Left lung (tissue), 10 donors: Measurements from ENCODE around the gene BPIFA2. TPM values are rescaled to one million over a fixed set of nuclear protein-coding genes. Genes with fewer than 3 reads are reported as not detected.

Source experiments
- ATAC-seq: fragments of 200-7000 bp; cut with Tn5 transposase; one replicate; pipeline ENCODE4 v1.9.1; 2020; ENCODE audit warnings: moderate library complexity
- DNase-seq, 4 donors: peaks; one replicate each; pipeline ENCODE4 v3.0.0-alpha.2; 2013 to 2020
- H3K27ac ChIP-seq, 2 donors: fragments of 200-600 bp; sonication (generic) in 1 of 2; one replicate each; pipeline versions ENCODE4 v1.5.0 to v1.8.0; 2020 to 2021
- H3K27me3 ChIP-seq, 2 donors: fragments of 200-600 bp; sonication (generic) in 1 of 2; one replicate each; pipeline versions ENCODE4 v1.5.0 to v1.8.0; 2020 to 2021
- H3K36me3 ChIP-seq, 2 donors: fragments of 200-600 bp; sonication (generic) in 1 of 2; one replicate each; pipeline versions ENCODE4 v1.5.0 to v1.8.0; 2020 to 2021
- H3K4me1 ChIP-seq, 2 donors: fragments of 200-600 bp; one replicate each; pipeline ENCODE4 v1.8.0; 2021
- H3K4me3 ChIP-seq, 2 donors: fragments of 200-600 bp; sonication (generic) in 1 of 2; one replicate each; pipeline versions ENCODE4 v1.5.0 to v1.8.0; 2020 to 2021; ENCODE audit warnings: mild to moderate bottlenecking in 1 of 2
- H3K9me3 ChIP-seq, 2 donors: fragments of 200-600 bp; sonication (generic) in 1 of 2; one replicate each; pipeline versions ENCODE4 v1.5.0 to v1.8.0; 2020 to 2021
- CTCF ChIP-seq, 2 donors: fragments of 200-600 bp; sonication (generic) in 1 of 2; IDR thresholded peaks; one replicate each; pipeline versions ENCODE4 v1.5.0 to v1.8.0; 2021; ENCODE audit warnings: antibody characterized with exemption in 2 of 2
- intact Hi-C, 2 donors: fragments of 100-400 bp; cut with DNase I; formaldehyde crosslinking; loops; one replicate each; pipeline versions ENCODE4 v1.11.2 to v1.14.2; 2022
- polyA plus RNA-seq, 6 donors: library from polyadenylated mRNA; unstranded; fragments of 120-200 nt; gene quantifications; one replicate each; pipeline ENCODE4 v1.2.1, GENCODE V29; 2013; ENCODE audit not compliant: insufficient read length in 6 of 6
- total RNA-seq, 2 donors: library from RNA; stranded (reverse); fragmentation: NEBNext Ultra II Directional; extraction: Animal tissue kit (Norgen Biotek cat#: 25700); gene quantifications; one replicate each; pipeline ENCODE4 v1.2.1, GENCODE V29; 2021
- donor health status: DM: no; HTN: yes; CAD: no.
- donor health status: DM: no; HTN: no; CAD: no.

The BPIFA2 gene
- total and polyA plus RNA-seq, 8 donors: not detected

GRCh38 chr20:33192912-33193501 is 25.0 kb downstream of the BPIFA2 start:
- Histone ChIP-seq H3K4me1 (peaks cover 0 to 3% of the 10 kb centered on the region in 2 donors), H3K4me3 (no peak overlapping the region), H3K9me3 (no peaks in the 10 kb centered on the region), H3K27ac (no peak overlapping the region), H3K36me3 (no peaks in the 10 kb centered on the region), H3K27me3 (peaks cover 0 to 10% of the 10 kb centered on the region in 2 donors)
- ATAC-seq: no peak
- TF ChIP-seq CTCF (IDR thresholded peaks at IDR 0.05): no peak
- intact Hi-C loops: no loop called here
- no peak for DNase-seq

GRCh38 chr20:33199026-33199425 is 31.1 kb downstream of the BPIFA2 start:
- ATAC-seq (no peak), DNase-seq (no peak)
- no peak for TF ChIP-seq CTCF (IDR thresholded peaks at IDR 0.05)
- peaks cover 0 to 11% of the 10 kb centered on the region in 2 donors for H3K27me3 ChIP-seq
- no peak overlapping the region for H3K4me3 ChIP-seq
- intact Hi-C loops: no loop called here
- no peak overlapping the region for H3K27ac ChIP-seq
- no peaks in the 10 kb centered on the region for H3K4me1 ChIP-seq
- no peaks in the 10 kb centered on the region for H3K9me3 ChIP-seq
- H3K36me3 ChIP-seq: no peaks in the 10 kb centered on the region

DNA sequence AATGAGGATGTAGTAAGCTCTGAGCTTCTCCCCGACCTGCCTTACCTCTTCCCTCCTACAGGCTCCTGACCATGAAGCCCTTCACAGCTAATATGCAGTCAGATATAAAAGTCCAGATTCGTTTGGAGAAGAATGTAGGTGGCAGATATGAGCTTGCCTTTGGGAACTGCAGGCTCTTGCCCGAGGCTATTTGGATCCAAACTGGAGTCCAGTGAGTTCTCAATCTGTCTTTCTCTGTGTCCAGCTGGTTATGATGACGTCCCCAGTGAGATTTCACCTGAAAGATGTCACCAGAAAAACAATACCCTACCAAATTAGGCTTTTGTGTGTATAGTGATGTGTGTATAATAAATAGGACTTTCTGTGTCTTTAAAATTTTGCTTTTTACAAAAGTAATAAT is 34.5 kb downstream of the BPIFA2 start:
- no peak for TF ChIP-seq CTCF (IDR thresholded peaks at IDR 0.05)
- Histone ChIP-seq H3K27ac (no peak overlapping the region), H3K9me3 (no peaks in the 10 kb centered on the region), H3K27me3 (peaks cover 0 to 6% of the 10 kb centered on the region in 2 donors), H3K36me3 (no peaks in the 10 kb centered on the region), H3K4me1 (no peaks in the 10 kb centered on the region), H3K4me3 (no peak overlapping the region)
- DNase-seq (no peak), ATAC-seq (no peak)
- intact Hi-C loops: no loop called here

- DNase-seq: no peak
- no peak overlapping the region for H3K27ac ChIP-seq
- no peaks in the 10 kb centered on the region for H3K36me3 ChIP-seq
- intact Hi-C loops: no loop called here
- no peaks in the 10 kb centered on the region for H3K9me3 ChIP-seq
- no peak for ATAC-seq
- no peaks in the 10 kb centered on the region for H3K4me1 ChIP-seq
- no peak overlapping the region for H3K4me3 ChIP-seq
- peaks cover 0 to 6% of the 10 kb centered on the region in 2 donors for H3K27me3 ChIP-seq
- TF ChIP-seq CTCF (IDR thresholded peaks at IDR 0.05): no peak
Measured at GRCh38 chr20:33203444-33203843, 35.5 kb downstream of the BPIFA2 start.

DNA sequence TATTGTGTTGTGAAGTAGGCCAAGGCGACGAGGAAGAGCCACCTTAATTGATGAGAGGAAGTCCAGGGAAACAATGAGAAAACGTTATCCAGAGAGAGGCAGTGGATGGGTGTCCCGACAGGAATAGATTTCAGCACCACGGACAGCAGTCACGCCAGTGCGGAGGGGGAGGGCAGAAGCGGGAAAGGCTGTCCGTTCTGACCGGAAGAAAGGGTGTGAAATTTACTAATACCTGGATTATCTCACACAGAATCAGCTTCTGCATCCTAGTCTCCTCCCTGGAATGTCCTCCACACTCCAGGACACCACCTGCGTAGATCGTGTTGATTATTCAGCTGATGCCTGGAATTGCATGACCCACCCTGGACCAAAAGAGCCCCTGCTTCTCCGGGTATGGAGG is 41.8 kb downstream of the BPIFA2 start:
- H3K4me1 ChIP-seq: no peaks in the 10 kb centered on the region
- no peak overlapping the region for H3K4me3 ChIP-seq
- TF ChIP-seq CTCF (IDR thresholded peaks at IDR 0.05): no peak
- intact Hi-C loops: no loop called here
- peak; percentile 89 for ATAC-seq
- H3K27me3 ChIP-seq: peaks cover 0 to 16% of the 10 kb centered on the region in 2 donors
- H3K36me3 ChIP-seq: no peaks in the 10 kb centered on the region
- peak; percentile 63 to 85 (median 71) for DNase-seq
- no peak overlapping the region for H3K27ac ChIP-seq
- no peaks in the 10 kb centered on the region for H3K9me3 ChIP-seq
